PC-9 (cell line): ENCODE measurements around the gene PXMP2. TPM values are rescaled to one million over a fixed set of nuclear protein-coding genes. Genes with fewer than 3 reads are reported as not detected.

Experiments used
- BruUV-seq: library from RNA; stranded (reverse); fragments of 400-500 nt; replicated peaks from 2 replicates; lab custom pipeline; 2021; lab: Mats Ljungman, UMichigan
- CTCF ChIA-PET: fragments of 300-600 bp; sonication (Branson Sonifier 250); formaldehyde crosslinking; loops from one replicate; lab custom pipeline; 2022; ENCODE audit warnings: antibody characterized with exemption; lab: Charles Lee
- POLR2A ChIA-PET: fragments of 300-600 bp; sonication (Branson Sonifier 250); formaldehyde crosslinking; loops from one replicate; lab custom pipeline; 2022; ENCODE audit warnings: antibody characterized with exemption; ENCODE audit not compliant: unreplicated experiment; lab: Charles Lee
- DNase-seq, 2 experiments: peaks; one replicate each; pipeline versions ENCODE4 v3.0.0 to v3.0.0-alpha.2; 2015 to 2022; ENCODE audit warnings: mixed read lengths in 1 of 2
- H2AFZ ChIP-seq: fragments of 200-600 bp; sonication (generic); 2 replicates; pipeline ENCODE4 v1.8.1; 2017; ENCODE audit warnings: antibody characterized with exemption
- H3F3A ChIP-seq: fragments of 200-600 bp; sonication (generic); 2 replicates; pipeline ENCODE4 v1.8.1; 2017; ENCODE audit warnings: antibody characterized with exemption, mild to moderate bottlenecking, low read depth; ENCODE audit not compliant: insufficient read depth
- H3K27ac ChIP-seq: fragments of 200-600 bp; sonication (generic); 2 replicates; pipeline ENCODE4 v1.6.1; 2016; ENCODE audit warnings: mixed run types
- H3K27me3 ChIP-seq: fragments of 200-600 bp; sonication (generic); 2 replicates; pipeline ENCODE4 v1.6.1; 2016; ENCODE audit warnings: low read depth, mixed run types; ENCODE audit not compliant: insufficient read depth
- H3K36me3 ChIP-seq: fragments of 200-600 bp; sonication (generic); 2 replicates; pipeline ENCODE4 v1.6.1; 2016; ENCODE audit warnings: low read depth, mixed run types
- H3K4me1 ChIP-seq: fragments of 200-600 bp; sonication (generic); replicated peaks from 2 replicates; pipeline ENCODE4 v1.6.1; 2016; ENCODE audit warnings: mixed run types; ENCODE audit not compliant: insufficient read depth
- H3K4me2 ChIP-seq: fragments of 200-600 bp; sonication (generic); 2 replicates; pipeline ENCODE4 v1.6.1; 2017; ENCODE audit warnings: mixed run types
- H3K4me3 ChIP-seq: fragments of 200-600 bp; sonication (generic); 2 replicates; pipeline ENCODE4 v1.6.1; 2016; ENCODE audit warnings: mixed run types
- H3K79me2 ChIP-seq: fragments of 200-600 bp; sonication (generic); 2 replicates; pipeline ENCODE4 v1.6.1; 2017; ENCODE audit warnings: low read depth, mixed run types
- H3K9me2 ChIP-seq: fragments of 200-600 bp; sonication (generic); 2 replicates; pipeline ENCODE4 v1.8.1; 2017; ENCODE audit warnings: mild to moderate bottlenecking; ENCODE audit not compliant: insufficient read depth
- H3K9me3 ChIP-seq: fragments of 200-600 bp; sonication (generic); 2 replicates; pipeline ENCODE4 v1.8.1; 2016; ENCODE audit warnings: low read depth; ENCODE audit not compliant: insufficient read depth
- H4K20me1 ChIP-seq: fragments of 200-600 bp; sonication (generic); 2 replicates; pipeline ENCODE4 v1.8.1; 2017; ENCODE audit not compliant: insufficient read depth
- CTCF ChIP-seq: fragments of 200-600 bp; sonication (generic); conservative IDR thresholded peaks from 2 replicates; pipeline ENCODE4 v1.6.1; 2017; ENCODE audit warnings: mixed run types, antibody characterized with exemption, mild to moderate bottlenecking, moderate library complexity
- EZH2 ChIP-seq: fragments of 200-600 bp; sonication (generic); IDR thresholded peaks from 2 replicates; pipeline ENCODE4 v1.8.0; 2017; ENCODE audit warnings: antibody characterized with exemption, low read depth
- intact Hi-C: fragments of 100-400 bp; cut with micrococcal nuclease; formaldehyde crosslinking; loops from one replicate; pipeline ENCODE4 v1.10.0; 2022; ENCODE audit not compliant: unreplicated experiment
- total RNA-seq: library from RNA; stranded (reverse); gene quantifications from 2 replicates; pipeline ENCODE4 v1.2.3, GENCODE V29; 2021

PXMP2 gene
- total RNA-seq, 1 experiment from 2014 or later = 38.6 TPM

- CTCF ChIA-PET = interaction anchor here (0.6 kb wide), 1 partner anchor 9 kb away, joined by 4 read pairs; no protein-coding TSS in a partner anchor
- H3K27ac ChIP-seq = no peak overlapping the region
- peaks cover 83% of the 10 kb centered on the region for H3K79me2 ChIP-seq
- H3F3A ChIP-seq = peaks cover 16% of the 10 kb centered on the region
- no peak for DNase-seq
- TF ChIP-seq CTCF (no peak), EZH2 (no peak)
- H3K27me3 ChIP-seq = no peaks in the 10 kb centered on the region
- H3K36me3 ChIP-seq = peaks cover 47% of the 10 kb centered on the region
- peaks cover 89% of the 10 kb centered on the region for H4K20me1 ChIP-seq
- peaks cover 3% of the 10 kb centered on the region; the same call in 1 of the 2 replicates for H3K4me1 ChIP-seq
- no TSS peak for BruUV-seq
- H2AFZ ChIP-seq = no peak overlapping the region
- no peak overlapping the region for H3K4me3 ChIP-seq
- no peaks in the 10 kb centered on the region for H3K9me3 ChIP-seq
- H3K4me2 ChIP-seq = no peak overlapping the region
- intact Hi-C loops = no loop called here
- POLR2A ChIA-PET = no interaction called here
- no peaks in the 10 kb centered on the region for H3K9me2 ChIP-seq
Observed at GRCh38 chr12:132754160-132754932, 67.0 kb downstream of the PXMP2 start.

Other genes with a start within 250 kb of the PXMP2 start
- 59.5 and 76.1 TPM in 2 replicates for gene FBRSL1, start 197.4 kb upstream of the PXMP2 start, total RNA-seq
- gene LRCOL1, start 77.0 kb upstream of the PXMP2 start, total RNA-seq = not detected in 2 replicates
- gene P2RX2, start 68.8 kb upstream of the PXMP2 start, total RNA-seq = not detected in 2 replicates
- 62.9 and 69.9 TPM in 2 replicates for gene POLE, start 245 bp upstream of the PXMP2 start, total RNA-seq
- 50.2 and 59.0 TPM in 2 replicates for gene PGAM5, start 23.3 kb downstream of the PXMP2 start, total RNA-seq
- 102 and 123 TPM in 2 replicates for gene ANKLE2, start 74.2 kb downstream of the PXMP2 start, total RNA-seq
- gene GOLGA3, start 141.3 kb downstream of the PXMP2 start, total RNA-seq = 69.3 and 72.7 TPM in 2 replicates
- gene CHFR, start 200.0 kb downstream of the PXMP2 start, total RNA-seq = 15.5 and 17.8 TPM in 2 replicates